OCI-LY3 (cell line): ENCODE data around the gene LASP1.

Experiments used
- H2AFZ ChIP-seq: fragments of 200-600, 300-600 bp; shearing (Covaris generic); 2 replicates; pipeline ENCODE4 v1.6.0; 2014; ENCODE audit warnings: antibody characterized with exemption, low read depth, low read length
- H3K27ac ChIP-seq: fragments of 200-600, 300-600 bp; sonication (generic); 2 replicates; pipeline ENCODE4 v1.5.1; 2014; ENCODE audit warnings: mild to moderate bottlenecking, low read length, moderate library complexity, mixed read lengths
- H3K27me3 ChIP-seq: fragments of 200-600, 300-600 bp; sonication (generic); 2 replicates; pipeline ENCODE4 v1.6.1; 2014; ENCODE audit warnings: low read depth, low read length, mixed read lengths
- H3K36me3 ChIP-seq: fragments of 200-600, 300-600 bp; sonication (generic); replicated peaks from 2 replicates; pipeline ENCODE3; 2014; ENCODE audit warnings: low read depth, low read length, mixed read lengths
- H3K4me1 ChIP-seq: fragments of 300-600, 200-600 bp; sonication (generic); 2 replicates; pipeline ENCODE4 v1.6.1; 2014; ENCODE audit warnings: low read length, mixed read lengths
- H3K4me2 ChIP-seq: fragments of 200-600, 300-600 bp; sonication (generic); 2 replicates; pipeline ENCODE4 v1.6.1; 2014; ENCODE audit warnings: low read length, mixed read lengths
- H3K4me3 ChIP-seq: fragments of 300-600, 200-600 bp; sonication (generic); 2 replicates; pipeline ENCODE4 v1.5.1; 2014; ENCODE audit warnings: antibody characterized with exemption, mild to moderate bottlenecking, low read length, moderate library complexity
- H3K79me2 ChIP-seq: fragments of 300-600, 200-600 bp; shearing (Covaris generic); 2 replicates; pipeline ENCODE4 v1.6.1; 2014; ENCODE audit warnings: mild to moderate bottlenecking, low read length, mixed read lengths
- H3K9ac ChIP-seq: fragments of 300-600, 200-600 bp; shearing (Covaris generic); 2 replicates; pipeline ENCODE4 v1.6.0; 2014; ENCODE audit warnings: mild to moderate bottlenecking, low read length, moderate library complexity
- H3K9me3 ChIP-seq: fragments of 200-600, 300-600 bp; shearing (Covaris generic); 2 replicates; pipeline ENCODE4 v1.6.1; 2014; ENCODE audit warnings: low read length, mixed read lengths; ENCODE audit not compliant: insufficient read depth
- H4K20me1 ChIP-seq: fragments of 200-600, 300-600 bp; sonication (generic); 2 replicates; pipeline ENCODE4 v1.6.1; 2016; ENCODE audit warnings: low read length, mixed read lengths; ENCODE audit not compliant: insufficient read depth
- CTCF ChIP-seq: fragments of 200-600, 300-600 bp; sonication (generic); IDR thresholded peaks from 2 replicates; pipeline ENCODE4 v1.5.1; 2014; ENCODE audit warnings: antibody characterized with exemption, low read length, low read depth
- EZH2phosphoT487 ChIP-seq: fragments of 200-600 bp; shearing (Covaris generic); IDR thresholded peaks from 2 replicates; pipeline ENCODE4 v1.6.1; 2018; ENCODE audit warnings: antibody characterized with exemption, mixed run types, low read depth

Gene LASP1

GRCh38 chr17:38869526-38870258, at the start of gene LASP1:
Gene LASP1, plus strand, starts transcription at chr17:38870058. Its CDS starts 132 bp downstream, at chr17:38870190.
- no peaks in the 10 kb centered on the region for H3K27me3 ChIP-seq
- H3K4me3 ChIP-seq: peak within 1 kb of the TSS; percentile 99
- H3K9me3 ChIP-seq: no peaks in the 10 kb centered on the region
- peak within 1 kb of the TSS; percentile 96 for H3K27ac ChIP-seq
- H3K9ac ChIP-seq: peak within 1 kb of the TSS; percentile 89
- H3K79me2 ChIP-seq: peaks cover 47% of the 10 kb centered on the region
- peak within 1 kb of the TSS; percentile 100 for H3K4me2 ChIP-seq
- peaks cover 16% of the 10 kb centered on the region for H3K4me1 ChIP-seq
- peaks cover 6% of the 10 kb centered on the region for H3K36me3 ChIP-seq
- H4K20me1 ChIP-seq: peaks cover 36% of the 10 kb centered on the region
- TF ChIP-seq EZH2phosphoT487 (no peak), CTCF (no peak)
- no peak within 1 kb of the TSS for H2AFZ ChIP-seq

- Histone ChIP-seq H3K9me3 (no peaks in the 10 kb centered on the region), H3K4me3 (peak within 1 kb of the TSS; percentile 95), H4K20me1 (0 out of 2 replicates have a peak, but pooled peaks cover 4% of the 10 kb centered on the region), H2AFZ (peak within 1 kb of the TSS; percentile 90; the same call in 1 of the 2 replicates), H3K27ac (peak within 1 kb of the TSS; percentile 82), H3K79me2 (peaks cover 32% of the 10 kb centered on the region), H3K4me2 (peak within 1 kb of the TSS; percentile 89), H3K9ac (peak within 1 kb of the TSS; percentile 88), H3K4me1 (peaks cover 16% of the 10 kb centered on the region), H3K27me3 (no peaks in the 10 kb centered on the region), H3K36me3 (peaks cover 7% of the 10 kb centered on the region)
- TF ChIP-seq EZH2phosphoT487 (no peak), CTCF (no peak)
These were observed 44.7 kb upstream of the LASP1 start, which contains the start of gene CWC25 for GRCh38 chr17:38824899-38825761. Gene CWC25, minus strand, starts transcription at chr17:38825321. Its CDS starts 138 bp downstream, at chr17:38825183.

GRCh38 chr17:38825762-38826247, 44.1 kb upstream of the LASP1 start:
- H3K79me2 ChIP-seq: peaks cover 32% of the 10 kb centered on the region
- H2AFZ ChIP-seq: 0 out of 2 replicates have a peak overlapping the region, but pooled peaks have one; percentile 62
- H3K4me1 ChIP-seq: peaks cover 16% of the 10 kb centered on the region
- no peaks in the 10 kb centered on the region for H3K27me3 ChIP-seq
- TF ChIP-seq EZH2phosphoT487 (no peak), CTCF (no peak)
- H3K36me3 ChIP-seq: peaks cover 1% of the 10 kb centered on the region
- H4K20me1 ChIP-seq: 0 out of 2 replicates have a peak, but pooled peaks cover 4% of the 10 kb centered on the region
- peak overlapping the region; percentile 89 for H3K4me2 ChIP-seq
- H3K9ac ChIP-seq: peak overlapping the region; percentile 88
- H3K9me3 ChIP-seq: no peaks in the 10 kb centered on the region
- H3K4me3 ChIP-seq: peak overlapping the region; percentile 95
- H3K27ac ChIP-seq: peak overlapping the region; percentile 82
